ENCODE measurements around the gene UBE4B. TPM values are rescaled to one million over a fixed set of nuclear protein-coding genes. Genes with fewer than 3 reads are reported as not detected.
"Not testable (repeated sequence)": the region's sequence is repeated elsewhere in the genome, so short reads cannot be mapped to it uniquely, and the experiment has no call there.

Gene UBE4B
- total and polyA plus RNA-seq, 7 donors, result 28.8 to 90.9 (median 48.5) TPM

DNA sequence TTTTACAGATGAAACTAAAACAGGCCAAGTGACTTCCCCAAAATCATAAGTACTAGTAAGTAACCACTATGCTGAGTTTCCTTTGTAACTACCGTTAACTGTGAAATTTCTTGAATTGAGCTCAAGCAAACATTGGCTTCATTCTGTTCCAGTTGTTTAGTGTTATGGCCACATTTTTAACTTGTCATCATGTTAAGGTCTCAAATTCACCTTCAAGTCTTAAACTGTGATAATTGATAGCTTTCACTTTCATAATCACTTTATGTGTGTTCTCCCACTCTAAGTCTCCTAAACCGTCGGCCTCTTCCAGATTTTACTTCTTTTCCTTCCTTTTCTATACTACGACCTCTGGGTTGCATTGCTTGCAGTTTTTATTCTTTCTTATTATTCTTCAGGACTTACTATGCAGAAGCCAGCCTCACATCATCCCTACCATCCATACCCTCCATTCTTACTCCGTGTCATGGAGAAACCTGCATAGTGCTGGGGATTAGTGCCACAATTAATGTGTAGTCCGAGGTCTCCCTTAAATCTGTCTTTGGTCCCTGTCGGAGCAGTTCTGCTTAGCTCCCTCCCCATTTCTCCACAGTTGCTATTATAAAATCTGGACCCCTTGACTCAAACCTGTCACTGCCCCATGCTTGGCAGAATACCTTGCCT is 183.5 kb downstream of the UBE4B start:
- WGBS, 3 donors, result 12 to 22% (median 13%) methylated on average over 7 of the region's 7 CpGs
- peak overlapping the region; percentile 50 for H3K4me3 ChIP-seq
- H3K27ac ChIP-seq, result peak overlapping the region; percentile 99
- H3K4me1 ChIP-seq, result peaks cover 74% of the 10 kb centered on the region
- ATAC-seq, result peak in 1 of 4 donors; percentile 6
- intact Hi-C loops (cut with DNase I), result no loop called here
- H3K36me3 ChIP-seq (ENCODE audit: insufficient read depth in 1 of 2, low read depth in 1 of 2), result no peaks in the 10 kb centered on the region
- H3K9me3 ChIP-seq, result no peaks in the 10 kb centered on the region
- no peak for DNase-seq
- no peaks in the 10 kb centered on the region for H3K27me3 ChIP-seq (ENCODE audit: insufficient read depth in 3 of 3, low read length in 2 of 3)
- TF ChIP-seq CTCF (IDR thresholded peaks at IDR 0.05), result no peak

- no peaks in the 10 kb centered on the region for H3K36me3 ChIP-seq (ENCODE audit: insufficient read depth in 1 of 2, low read depth in 1 of 2)
- peak overlapping the region; percentile 50 for H3K4me3 ChIP-seq
- H3K27me3 ChIP-seq (ENCODE audit: insufficient read depth in 3 of 3, low read length in 2 of 3), result no peaks in the 10 kb centered on the region
- peak overlapping the region; percentile 99 for H3K27ac ChIP-seq
- TF ChIP-seq CTCF (IDR thresholded peaks at IDR 0.05), result no peak
- 21 to 33% (median 24%) methylated on average over 5 of the region's 5 CpGs for WGBS, 3 donors
- intact Hi-C loops (cut with DNase I), result no loop called here
- DNase-seq, result no peak
- ATAC-seq, result peak in 2 of 4 donors; percentile 26 to 52
- H3K4me1 ChIP-seq, result peaks cover 76% of the 10 kb centered on the region
- no peaks in the 10 kb centered on the region for H3K9me3 ChIP-seq
Observed at GRCh38 chr1:10217748-10218441, 185.1 kb downstream of the UBE4B start.

- no peaks in the 10 kb centered on the region for H3K36me3 ChIP-seq (ENCODE audit: insufficient read depth in 1 of 2, low read depth in 1 of 2)
- intact Hi-C loops (cut with DNase I), result no loop called here
- TF ChIP-seq CTCF (IDR thresholded peaks at IDR 0.05), result no peak
- no peaks in the 10 kb centered on the region for H3K9me3 ChIP-seq
- H3K27me3 ChIP-seq (ENCODE audit: insufficient read depth in 3 of 3, low read length in 2 of 3), result no peaks in the 10 kb centered on the region
- ATAC-seq, result no peak
- peaks cover 77% of the 10 kb centered on the region for H3K4me1 ChIP-seq
- peak overlapping the region; percentile 99 for H3K27ac ChIP-seq
- no peak overlapping the region for H3K4me3 ChIP-seq
- DNase-seq, result no peak
Observed at GRCh38 chr1:10220200-10220599, 187.4 kb downstream of the UBE4B start.

GRCh38 chr1:10220657-10221056 is 187.9 kb downstream of the UBE4B start:
- intact Hi-C loops (cut with DNase I); H3K9me3 ChIP-seq; H3K27me3 ChIP-seq (ENCODE audit: insufficient read depth in 3 of 3, low read length in 2 of 3); H3K36me3 ChIP-seq (ENCODE audit: insufficient read depth in 1 of 2, low read depth in 1 of 2); H3K4me3 ChIP-seq: not testable (repeated sequence)
- WGBS, 3 donors, result 32 to 55% (median 35%) methylated on average over 6 of the region's 6 CpGs
- H3K4me1 ChIP-seq, result peaks cover 77% of the 10 kb centered on the region
- ATAC-seq, result peak in 3 of 4 donors; percentile 50 to 70 (median 60)
- DNase-seq, result peak in 1 of 2 donors; percentile 61
- peak overlapping the region; percentile 99 for H3K27ac ChIP-seq

DNA sequence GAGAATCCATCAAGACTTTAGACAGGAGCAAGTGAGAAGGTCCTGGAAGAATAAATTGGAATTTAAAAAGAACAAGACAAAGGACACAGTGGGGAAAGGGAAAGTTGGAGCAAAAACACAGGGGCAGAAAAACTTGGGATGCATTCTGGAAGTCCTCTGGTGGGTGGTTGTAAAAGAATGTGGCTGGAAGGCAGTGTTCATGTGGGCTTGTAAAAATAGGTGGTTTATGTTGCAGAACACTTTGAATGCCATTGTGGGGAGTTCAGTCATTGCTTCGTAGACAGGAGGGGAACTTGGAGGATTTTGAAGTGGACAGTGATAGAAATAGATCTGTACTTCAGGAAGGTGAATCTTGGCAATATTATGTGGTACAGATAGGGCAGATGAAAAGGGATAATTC is 192.8 kb downstream of the UBE4B start:
- no peak for ATAC-seq
- H3K27ac ChIP-seq, result peak overlapping the region; percentile 64
- H3K36me3 ChIP-seq (ENCODE audit: insufficient read depth in 1 of 2, low read depth in 1 of 2), result no peaks in the 10 kb centered on the region
- TF ChIP-seq CTCF (IDR thresholded peaks at IDR 0.05), result no peak
- H3K9me3 ChIP-seq, result no peaks in the 10 kb centered on the region
- intact Hi-C loops (cut with DNase I), result no loop called here
- DNase-seq, result no peak
- peaks cover 58% of the 10 kb centered on the region for H3K4me1 ChIP-seq
- 23 to 49% (median 31%) methylated on average over 1 of the region's 1 CpG for WGBS, 3 donors
- no peak overlapping the region for H3K4me3 ChIP-seq
- no peaks in the 10 kb centered on the region for H3K27me3 ChIP-seq (ENCODE audit: insufficient read depth in 3 of 3, low read length in 2 of 3)
